GM19035 (cell line): ENCODE measurements around the gene HEPACAM.

Source experiments
- ATAC-seq: cut with Tn5 transposase; IDR thresholded peaks from one replicate; pipeline ENCODE4 v1.9.1; 2021; ENCODE audit not compliant: unreplicated experiment

Gene HEPACAM

DNA sequence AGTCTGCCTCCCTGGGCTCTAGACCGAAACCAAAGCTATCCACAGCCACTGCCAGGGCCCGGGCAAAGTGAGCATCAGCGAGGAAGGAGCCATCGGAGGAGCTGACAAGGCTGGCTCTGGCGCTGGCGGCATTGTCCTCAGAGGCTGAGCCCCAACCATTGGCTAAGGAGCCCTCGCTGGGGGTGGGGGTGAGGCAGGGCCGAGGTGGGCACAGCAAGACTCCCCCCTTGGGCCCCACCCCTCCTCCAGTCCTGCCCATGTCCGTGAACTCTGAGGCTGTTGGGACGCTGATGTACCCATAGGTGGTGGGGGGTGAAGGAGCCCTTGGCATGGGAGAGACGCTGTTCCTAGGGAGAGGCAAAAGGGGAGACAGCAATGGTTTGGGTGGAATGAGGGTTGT lies 49.4 kb downstream of the HEPACAM start:
- ATAC-seq: no peak

DNA sequence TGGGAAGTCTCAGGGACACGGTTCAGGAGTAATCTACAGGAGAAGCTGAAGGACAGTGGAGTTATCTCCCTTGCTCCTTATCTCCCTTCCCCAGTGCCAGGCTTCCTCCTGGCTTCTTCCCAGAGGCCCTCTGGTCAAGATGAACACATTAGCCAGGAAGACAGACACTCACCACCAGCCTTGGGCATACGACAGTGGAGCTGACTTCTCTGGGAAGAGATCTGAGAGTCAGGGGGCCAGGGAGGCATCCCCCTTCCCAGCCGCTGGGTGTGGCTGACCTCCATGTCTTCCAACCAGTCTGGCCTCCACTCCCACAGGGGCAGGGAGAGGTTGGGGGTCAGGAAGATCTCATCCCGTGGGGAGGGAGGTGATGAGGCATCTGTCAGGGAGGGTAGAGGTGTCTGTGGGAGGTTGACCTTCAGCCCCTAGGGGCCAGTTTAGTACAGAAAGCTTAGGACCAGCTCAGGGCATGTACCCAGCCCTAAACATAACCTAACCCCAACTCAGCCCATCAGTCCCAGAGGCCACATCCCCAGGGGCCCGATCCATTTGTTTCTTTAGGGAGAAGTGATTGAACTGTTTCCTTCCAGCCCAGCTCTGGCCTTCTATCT lies 50.9 kb downstream of the HEPACAM start:
- ATAC-seq: no peak

DNA sequence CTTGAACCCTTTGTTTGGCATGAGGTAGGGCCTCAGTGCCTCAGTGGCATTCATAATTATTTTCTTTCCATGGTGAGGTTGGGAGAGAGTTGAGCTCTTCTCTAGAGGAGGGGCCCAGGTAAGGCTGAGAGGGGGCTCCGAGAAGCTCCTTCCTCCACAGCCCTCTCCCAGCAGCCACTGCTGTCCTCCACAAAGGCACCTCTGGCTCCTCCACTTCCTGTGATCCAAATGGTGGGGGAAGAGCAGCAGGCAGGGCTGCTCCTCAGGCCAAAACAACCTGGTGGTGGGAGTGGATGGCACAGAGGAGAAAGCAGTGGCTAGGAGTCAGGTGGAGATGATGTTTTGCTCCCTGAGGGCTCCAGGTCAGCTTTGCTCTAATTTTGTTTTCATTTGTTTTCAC lies 51.5 kb downstream of the HEPACAM start:
- no peak for ATAC-seq

DNA sequence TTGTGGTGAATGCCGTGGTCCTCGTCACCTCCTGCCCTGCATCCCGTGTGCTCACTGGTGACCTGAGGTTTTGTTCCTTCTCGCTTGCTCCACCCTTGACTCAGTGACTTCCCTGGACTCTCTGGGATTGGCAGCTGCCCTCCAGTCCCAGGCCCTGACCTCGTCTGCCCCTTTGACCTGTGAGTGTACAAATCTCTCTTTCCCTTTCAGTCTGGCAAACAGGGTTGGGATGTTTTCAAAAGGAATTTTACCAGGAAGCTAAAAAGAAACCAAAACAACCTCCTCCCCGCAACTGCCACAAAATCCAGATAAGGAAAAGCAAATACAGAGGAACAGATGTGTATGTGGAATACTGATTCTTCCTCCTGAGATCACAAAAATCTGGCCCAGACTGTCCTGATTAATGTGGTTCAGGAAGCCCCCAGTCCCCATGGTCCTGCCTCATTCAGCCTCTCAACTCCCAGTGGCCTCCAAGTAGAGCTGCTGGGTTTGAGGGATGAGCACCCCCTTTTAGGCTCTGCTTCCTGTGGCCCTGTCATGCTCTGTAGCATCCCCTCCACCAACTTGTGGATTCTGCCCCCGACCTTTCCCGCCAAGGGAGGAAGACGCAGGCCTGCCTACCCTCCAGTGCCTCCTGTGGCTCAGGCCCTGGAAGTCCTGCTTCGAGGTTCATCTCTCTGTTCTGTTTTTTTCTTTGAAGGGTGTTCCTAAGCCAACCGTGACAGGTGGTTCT lies 53.3 kb downstream of the HEPACAM start:
- no peak for ATAC-seq

DNA sequence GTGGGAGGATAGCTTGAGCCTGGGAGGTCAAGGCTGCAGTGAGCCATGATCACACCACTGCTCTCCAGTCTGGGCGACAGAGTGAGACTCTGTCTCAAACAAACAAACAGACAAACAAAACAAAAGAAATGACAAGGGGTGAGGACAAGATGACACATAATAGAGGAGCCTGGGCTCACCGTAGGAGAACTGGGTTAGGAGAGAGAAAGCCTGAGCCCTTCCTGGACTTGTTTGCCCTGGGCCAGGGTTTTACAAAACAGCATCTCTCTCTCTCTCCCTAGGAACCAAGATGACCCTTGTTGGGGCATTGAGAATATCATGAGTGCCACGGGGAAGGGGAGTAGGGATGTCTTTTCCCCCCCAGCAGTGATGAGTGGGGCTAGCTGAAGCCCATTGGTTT lies 54.9 kb downstream of the HEPACAM start:
- no peak for ATAC-seq

DNA sequence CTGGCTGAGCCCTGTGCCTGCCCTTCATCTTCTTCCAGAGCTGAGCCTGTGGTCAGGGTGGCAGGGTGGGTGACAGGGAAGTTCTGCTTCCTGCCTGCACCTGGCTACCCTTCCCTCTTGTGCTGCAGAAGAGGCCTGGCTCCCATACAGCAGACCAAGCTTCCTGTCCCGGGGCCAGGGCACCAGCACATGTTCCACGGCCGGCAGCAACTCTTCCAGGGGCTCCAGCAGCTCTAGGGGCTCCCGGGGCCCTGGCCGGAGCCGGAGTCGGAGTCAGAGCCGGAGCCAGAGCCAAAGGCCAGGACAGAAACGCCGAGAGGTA lies 55.6 kb downstream of the HEPACAM start:
- no peak for ATAC-seq

DNA sequence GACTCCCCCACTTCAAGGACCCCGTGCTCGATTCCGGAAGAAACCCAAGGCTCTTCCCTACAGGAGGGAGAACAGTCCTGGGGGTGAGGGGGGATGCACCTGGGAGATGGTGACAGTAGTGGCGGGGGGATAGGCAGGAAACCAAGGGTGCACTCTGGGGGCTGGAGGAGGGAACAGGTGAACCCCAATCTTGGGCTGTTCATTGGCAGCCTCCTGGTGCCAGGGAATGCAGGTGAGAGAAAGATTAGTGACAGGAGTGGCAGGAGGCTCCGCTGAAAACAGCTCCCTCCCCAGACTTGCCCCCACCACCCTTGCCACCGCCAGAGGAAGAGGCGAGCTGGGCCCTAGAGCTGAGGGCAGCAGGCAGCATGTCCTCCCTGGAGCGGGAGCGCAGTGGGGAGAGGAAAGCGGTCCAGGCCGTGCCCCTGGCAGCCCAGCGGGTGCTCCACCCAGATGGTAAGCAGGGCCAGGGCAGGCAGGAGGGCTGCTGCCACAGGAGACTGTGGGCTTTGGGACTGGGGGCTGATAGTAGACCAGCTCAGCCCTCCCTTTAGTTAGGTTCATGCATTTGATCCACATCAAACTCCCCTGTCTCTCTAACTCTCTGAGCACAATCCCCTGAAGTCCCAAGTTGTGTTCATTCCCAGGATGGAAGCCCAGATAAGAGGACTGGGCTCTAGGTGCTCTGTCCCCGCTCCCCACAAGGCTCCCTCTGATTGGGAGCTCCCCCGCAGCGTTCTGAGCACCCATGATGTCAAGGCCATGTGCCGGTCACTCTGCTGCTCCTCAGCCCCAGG lies 56.2 kb downstream of the HEPACAM start:
- ATAC-seq: no peak

DNA sequence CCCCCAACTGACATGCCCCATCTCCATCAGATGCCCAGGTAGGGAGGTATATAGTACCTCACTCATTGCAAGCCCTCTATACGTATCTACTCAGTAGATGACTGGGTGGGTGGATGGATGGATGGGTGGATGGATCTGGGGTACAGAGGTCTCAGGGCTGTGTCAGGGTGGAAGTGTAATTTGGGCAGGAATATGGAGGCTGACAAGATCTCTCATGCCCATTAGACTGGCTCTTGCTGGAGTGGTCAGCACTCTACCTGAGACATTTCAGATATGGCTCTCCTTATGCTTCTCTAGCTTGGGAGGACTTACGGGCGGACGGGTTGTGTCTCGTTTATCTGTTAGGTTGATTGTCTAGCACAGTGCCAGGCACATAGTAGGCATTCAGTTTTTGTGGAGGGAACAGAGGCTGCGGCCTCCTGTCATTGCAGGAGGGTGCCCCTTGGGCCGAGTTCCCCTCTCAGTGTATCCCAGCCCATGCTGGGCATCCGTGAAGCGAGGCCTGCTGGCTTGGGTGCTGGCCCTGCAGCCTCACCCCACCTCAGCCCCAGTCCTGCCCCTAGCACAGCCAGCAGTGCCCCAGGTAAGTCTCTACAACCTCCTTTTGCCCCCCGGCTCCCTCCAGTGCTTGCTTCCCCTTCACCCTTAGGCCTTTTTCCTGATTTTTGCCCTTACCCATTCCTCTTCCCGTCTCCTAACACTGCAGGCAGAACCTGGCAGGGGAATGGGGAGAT lies 56.9 kb downstream of the HEPACAM start:
- ATAC-seq: no peak

DNA sequence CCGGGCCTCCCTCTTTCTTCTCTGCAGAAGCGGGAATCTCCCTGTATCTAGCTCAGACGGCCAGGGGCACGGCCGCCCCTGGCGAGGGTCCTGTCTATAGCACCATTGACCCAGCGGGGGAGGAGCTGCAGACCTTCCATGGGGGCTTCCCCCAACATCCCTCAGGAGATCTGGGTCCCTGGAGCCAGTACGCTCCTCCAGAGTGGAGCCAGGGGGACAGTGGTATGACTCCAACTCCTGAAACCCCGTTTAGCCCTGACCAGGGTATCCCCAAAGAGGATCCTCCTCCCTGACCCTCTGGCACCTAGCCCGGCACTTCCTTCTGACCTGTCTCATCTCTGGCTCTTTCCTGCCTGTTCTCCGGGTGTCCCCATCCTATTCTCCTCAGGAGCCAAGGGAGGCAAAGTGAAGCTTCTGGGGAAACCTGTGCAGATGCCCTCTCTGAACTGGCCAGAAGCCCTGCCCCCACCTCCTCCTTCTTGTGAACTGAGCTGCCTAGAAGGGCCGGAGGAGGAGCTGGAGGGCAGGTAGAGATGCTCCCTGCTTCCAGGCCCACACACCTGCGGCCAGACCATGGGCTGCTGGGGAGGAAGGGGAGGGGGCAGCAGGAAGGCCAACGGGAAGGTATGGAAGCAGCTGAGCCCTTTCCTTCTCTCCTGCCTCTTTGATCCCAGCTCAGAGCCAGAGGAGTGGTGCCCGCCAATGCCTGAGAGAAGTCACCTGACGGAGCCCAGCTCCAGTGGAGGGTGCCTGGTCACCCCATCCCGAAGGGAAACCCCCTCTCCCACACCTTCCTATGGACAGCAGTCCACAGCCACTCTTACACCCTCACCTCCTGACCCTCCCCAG lies 57.7 kb downstream of the HEPACAM start:
- no peak for ATAC-seq

DNA sequence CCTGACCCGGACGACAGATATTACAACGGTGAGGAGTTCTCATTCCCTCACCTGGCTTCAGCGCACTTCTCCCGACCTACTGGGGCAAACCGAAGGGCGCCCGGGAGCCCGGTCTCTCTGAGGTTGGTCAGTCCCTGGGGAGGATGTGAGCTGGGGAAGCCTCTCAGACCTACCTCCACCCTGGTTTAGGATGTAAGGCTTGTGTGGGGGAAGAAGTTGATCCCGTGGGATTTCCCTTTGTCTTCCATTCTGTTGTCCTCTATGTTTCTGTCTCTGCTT lies 58.3 kb downstream of the HEPACAM start:
- no peak for ATAC-seq

DNA sequence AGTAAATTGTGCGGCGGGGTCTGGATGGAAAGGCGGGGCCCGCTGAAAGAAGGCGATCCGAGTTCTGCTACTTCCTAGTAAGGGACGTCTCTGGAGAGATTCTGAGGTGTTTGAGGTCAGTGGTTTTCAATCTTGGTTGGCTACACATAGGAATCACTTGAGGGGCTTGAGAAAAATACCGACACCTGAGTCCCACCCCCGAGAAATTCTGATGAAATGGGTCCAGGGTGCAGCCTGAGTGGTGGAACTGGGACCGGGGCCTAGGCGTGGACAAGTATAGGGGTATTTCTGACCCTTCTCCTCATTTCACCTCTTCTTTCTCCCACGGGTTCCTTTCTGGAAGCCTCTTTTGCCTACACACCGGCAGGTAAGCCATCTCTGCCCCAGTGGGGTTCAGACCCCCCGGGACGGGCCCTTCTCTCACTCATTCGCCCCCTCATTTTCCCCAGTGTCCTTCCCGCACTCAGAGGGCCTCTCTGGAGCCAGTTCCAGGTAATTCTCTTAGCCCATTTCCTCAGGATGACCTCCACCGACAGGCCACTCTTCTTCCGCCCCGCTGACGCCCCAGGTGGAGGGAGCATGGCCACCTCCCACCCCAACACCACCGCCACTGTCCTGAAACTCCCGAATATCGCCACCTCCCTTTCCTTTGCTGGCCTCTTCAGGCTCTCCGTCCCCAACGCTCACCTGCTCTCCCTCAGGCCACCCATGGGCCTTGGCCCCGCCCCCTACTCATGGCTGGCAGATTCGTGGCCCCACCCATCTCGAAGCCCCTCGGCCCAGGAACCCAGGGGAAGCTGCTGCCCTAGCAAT lies 58.8 kb downstream of the HEPACAM start:
- no peak for ATAC-seq

DNA sequence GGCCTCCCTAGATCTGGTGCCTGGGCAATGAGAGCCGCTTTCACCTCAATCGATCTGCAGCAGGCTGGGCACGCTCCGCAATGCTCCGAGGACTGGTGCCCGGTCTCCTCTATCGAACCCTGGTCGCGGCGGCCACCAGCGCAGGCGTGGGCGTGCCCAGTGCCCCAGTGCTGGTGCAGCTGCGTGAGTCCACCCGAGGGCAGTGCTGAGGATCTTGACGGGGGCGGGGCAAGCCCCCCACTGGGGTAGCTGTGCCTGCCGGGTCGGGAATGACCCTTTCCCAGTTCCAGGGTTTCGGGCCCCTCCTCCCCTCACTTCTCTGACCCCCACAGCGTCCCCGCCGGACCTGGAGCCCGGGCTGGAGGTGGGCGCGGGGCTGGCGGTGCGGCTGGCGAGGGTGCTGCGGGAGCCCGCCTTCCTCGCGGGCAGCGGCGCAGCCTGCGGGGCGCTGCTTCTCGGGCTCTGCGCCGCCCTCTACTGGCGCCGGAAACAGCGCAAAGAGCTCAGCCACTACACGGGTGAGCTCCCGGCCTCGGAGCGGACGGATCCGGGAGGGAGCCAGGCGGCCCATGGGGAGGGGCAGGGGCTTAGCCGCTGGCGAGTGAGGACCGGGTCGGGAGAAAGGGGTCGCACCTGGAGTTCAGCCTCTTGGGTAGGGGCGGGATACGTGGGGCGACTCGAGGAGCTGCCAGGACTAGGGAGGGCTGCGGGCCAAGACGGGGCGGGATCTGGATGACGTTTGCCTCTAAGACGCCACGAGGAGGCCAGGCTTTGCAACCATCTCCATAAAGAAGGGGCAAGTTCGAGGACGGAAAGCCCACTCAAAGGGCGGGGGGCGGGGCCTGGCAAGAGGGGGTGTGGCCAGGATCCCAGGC lies 59.7 kb downstream of the HEPACAM start:
- ATAC-seq: peak; percentile 92

DNA sequence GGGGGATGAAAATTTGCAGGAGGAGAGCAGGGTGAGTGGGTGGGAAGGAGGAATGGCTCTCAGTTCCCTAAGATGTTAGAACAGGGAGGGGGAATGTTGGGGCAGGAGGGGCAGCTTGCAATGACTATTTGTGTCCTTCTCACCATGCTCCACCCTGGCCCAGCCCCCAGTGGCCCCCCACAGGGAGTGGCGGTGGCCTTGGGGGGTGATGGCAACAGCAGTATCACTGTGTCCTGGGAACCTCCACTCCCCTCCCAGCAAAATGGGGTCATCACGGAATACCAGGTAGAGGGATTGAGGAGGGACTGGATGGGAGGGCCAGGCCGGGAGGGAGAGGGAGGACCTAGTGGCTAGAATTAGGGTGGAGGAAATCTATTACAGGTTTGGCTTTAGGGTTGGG lies 60.4 kb downstream of the HEPACAM start:
- no peak for ATAC-seq

DNA sequence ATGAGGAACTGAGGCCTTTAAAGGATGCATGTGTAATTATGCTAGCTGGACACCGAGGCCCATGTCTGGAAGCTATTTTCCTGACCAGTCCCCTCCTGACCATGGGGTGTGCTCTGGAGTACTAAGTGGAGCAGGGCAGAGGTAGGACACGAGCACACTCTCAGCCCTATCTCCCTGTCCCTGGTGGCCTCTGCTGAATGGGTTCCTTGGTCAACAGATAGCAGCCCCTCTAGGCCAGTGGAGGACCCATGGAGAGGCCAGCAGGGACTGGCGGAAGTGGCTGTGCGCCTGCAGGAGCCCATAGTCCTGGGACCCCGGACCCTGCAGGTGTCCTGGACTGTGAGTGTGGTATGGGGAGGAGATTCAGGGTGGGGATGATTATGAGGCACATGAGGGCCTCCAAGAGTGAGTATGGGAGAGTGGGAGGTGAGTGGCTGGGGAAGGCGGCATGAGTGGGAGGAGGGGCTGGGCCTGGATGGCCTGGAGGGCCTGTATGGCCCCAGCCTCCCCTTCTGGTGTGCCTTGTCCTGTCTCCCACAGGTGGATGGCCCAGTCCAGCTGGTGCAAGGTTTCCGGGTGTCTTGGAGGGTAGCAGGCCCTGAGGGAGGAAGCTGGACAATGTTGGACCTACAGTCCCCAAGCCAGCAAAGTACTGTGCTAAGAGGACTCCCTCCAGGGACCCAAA lies 61.1 kb downstream of the HEPACAM start:
- no peak for ATAC-seq

DNA sequence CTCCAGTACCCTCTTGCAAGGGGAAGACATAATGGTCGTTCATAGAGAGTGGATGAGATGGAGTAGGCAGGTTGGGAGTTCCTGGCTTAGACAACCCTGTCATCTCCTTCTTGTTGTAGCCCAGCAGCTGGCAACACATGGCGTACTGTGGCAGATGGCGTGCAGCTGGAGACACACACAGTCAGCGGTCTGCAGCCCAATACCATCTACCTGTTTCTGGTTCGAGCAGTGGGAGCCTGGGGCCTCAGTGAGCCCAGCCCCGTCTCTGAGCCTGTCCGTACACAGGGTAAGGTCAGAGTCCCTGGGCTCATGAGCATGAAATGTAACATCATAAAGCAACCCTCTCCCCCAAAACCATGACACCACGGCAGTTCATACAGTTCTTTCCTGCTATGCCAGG lies 61.9 kb downstream of the HEPACAM start:
- no peak for ATAC-seq

DNA sequence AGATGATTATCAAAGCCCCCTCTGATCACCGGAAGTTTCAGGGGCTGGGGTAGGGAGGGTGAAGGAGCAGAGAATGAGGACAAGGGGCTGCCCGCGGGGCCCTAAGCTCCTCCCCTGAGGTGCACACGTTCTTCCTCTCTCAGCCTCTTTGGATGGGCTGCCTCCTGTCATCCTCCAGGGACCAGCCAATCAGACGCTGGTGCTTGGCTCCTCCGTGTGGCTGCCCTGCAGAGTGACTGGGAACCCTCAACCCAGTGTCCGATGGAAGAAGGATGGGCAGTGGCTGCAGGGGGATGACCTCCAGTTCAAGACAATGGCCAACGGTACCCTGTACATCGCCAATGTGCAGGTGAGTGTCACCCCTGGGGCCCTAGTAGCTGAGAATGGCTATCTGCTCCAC lies 63.1 kb downstream of the HEPACAM start:
- ATAC-seq: no peak

DNA sequence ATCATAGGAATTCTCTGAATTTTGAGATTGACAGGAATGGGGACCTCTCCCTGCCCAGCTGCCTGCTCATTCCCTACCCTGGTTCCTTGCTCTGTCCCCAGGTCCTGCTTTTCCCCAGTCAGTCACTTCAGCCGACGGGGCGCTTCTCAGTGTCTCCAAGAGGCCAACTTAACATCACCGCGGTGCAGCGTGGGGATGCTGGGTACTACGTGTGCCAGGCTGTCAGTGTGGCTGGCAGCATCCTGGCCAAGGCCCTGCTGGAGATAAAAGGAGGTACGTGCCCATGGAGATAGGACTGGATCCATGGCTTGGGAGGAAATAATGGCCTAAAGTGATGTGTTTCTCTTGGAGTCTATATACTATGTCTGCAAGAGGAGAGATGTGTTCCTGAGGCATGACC lies 63.6 kb downstream of the HEPACAM start:
- no peak for ATAC-seq

DNA sequence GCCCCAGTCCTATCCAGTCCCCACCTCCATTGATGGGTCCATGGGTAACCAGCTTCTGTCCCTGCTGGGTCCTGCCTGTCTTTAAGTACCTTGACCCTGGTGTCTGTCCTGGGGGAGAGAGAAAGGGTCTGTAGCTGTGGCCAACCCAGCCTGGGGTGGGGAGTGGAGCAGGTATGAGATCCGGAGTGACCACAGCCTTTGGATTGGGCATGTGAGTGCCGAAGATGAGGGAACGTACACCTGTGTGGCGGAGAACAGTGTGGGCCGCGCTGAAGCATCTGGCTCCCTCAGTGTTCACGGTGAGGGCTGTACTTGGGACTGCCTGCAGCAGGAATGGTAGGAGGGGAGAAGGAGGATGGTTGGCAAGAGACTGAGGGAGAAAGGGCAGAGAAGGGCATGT lies 65.4 kb downstream of the HEPACAM start:
- no peak for ATAC-seq
